ENCODE results near the gene MDM4.

DNA sequence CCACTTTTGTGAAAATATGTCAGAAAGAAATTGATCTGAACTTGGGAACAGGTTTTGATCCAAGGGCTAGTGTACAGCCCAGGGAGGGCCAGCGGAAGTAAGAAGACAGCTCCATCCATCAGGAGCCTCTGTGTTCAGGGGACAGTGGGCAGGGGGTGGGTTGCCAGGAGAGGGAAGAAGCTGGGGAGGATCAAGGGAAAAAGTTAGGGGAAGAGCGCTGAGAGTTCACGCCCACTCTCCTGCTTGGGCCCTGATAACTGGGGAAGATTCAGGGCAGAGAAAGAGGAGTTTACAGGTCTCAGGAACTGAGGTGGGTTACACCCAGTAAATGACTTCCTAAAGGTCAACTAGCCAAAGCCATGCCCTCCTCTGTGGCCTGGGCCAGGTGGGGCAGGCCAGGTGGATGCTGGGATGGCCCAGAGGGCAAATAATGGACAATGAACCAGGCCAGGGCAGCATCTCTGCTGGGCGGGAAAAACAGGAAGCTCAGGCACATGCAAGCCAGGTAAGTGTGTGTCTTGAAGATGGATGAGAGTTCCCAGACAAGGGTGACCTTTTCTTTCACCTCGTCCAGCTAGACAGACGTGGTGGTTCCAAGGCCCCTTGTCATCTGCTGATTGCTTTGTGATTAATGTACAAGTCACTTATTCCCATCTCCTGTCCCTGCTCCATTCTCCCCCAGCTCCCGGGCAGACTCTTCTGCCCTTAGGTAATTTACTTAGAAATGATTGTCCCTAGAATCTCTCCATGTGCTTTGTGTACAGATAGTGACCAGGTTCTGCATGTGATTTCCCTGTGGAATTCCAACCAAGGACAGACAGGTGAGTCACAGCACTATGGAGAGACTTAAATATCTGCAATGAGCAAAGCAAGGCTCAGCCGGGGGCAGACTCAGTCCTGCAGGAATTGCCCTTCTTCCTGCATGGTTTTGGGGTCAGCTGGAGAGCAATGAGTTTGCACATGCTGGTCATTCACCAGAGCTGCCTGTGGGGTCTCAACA lies 57.0 kb downstream of the MDM4 start:
- TF ChIP-seq, protein P1, sequence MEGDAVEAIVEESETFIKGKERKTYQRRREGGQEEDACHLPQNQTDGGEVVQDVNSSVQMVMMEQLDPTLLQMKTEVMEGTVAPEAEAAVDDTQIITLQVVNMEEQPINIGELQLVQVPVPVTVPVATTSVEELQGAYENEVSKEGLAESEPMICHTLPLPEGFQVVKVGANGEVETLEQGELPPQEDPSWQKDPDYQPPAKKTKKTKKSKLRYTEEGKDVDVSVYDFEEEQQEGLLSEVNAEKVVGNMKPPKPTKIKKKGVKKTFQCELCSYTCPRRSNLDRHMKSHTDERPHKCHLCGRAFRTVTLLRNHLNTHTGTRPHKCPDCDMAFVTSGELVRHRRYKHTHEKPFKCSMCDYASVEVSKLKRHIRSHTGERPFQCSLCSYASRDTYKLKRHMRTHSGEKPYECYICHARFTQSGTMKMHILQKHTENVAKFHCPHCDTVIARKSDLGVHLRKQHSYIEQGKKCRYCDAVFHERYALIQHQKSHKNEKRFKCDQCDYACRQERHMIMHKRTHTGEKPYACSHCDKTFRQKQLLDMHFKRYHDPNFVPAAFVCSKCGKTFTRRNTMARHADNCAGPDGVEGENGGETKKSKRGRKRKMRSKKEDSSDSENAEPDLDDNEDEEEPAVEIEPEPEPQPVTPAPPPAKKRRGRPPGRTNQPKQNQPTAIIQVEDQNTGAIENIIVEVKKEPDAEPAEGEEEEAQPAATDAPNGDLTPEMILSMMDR (conservative IDR thresholded peaks at IDR 0.05; ENCODE audit: low read length), result no peak
- TF ChIP-seq EZH2phosphoT487 (IDR thresholded peaks at IDR 0.05; ENCODE audit: borderline replicate concordance, low read depth, low read length), result no peak

Data from OCI-LY7 (cell line).